HG02840 (cell line): ENCODE results near the gene NECTIN4.

ENCODE experiments used
- ATAC-seq: cut with Tn5 transposase; IDR thresholded peaks from one replicate; pipeline ENCODE4 v1.9.1; 2021; ENCODE audit warnings: mild to moderate bottlenecking, moderate library complexity, moderate number of reproducible peaks; ENCODE audit not compliant: unreplicated experiment, low FRiP score

Gene NECTIN4

GRCh38 chr1:161113915-161114314 lies 24.6 kb upstream of the NECTIN4 start:
- no peak for ATAC-seq

- ATAC-seq: no peak
Measured at GRCh38 chr1:161111527-161111926, 22.2 kb upstream of the NECTIN4 start.

GRCh38 chr1:161111117-161111516 lies 21.8 kb upstream of the NECTIN4 start:
- no peak for ATAC-seq

- no peak for ATAC-seq
Measured at GRCh38 chr1:161106431-161106830, 17.1 kb upstream of the NECTIN4 start.

GRCh38 chr1:161100556-161100955 lies 11.2 kb upstream of the NECTIN4 start:
- no peak for ATAC-seq

- no peak for ATAC-seq
Measured at GRCh38 chr1:161099090-161099802, 9.9 kb upstream of the NECTIN4 start.

GRCh38 chr1:161098210-161099068 lies 9.1 kb upstream of the NECTIN4 start, which contains the start of gene KLHDC9:
Gene KLHDC9 (plus strand): TSS chr1:161098361. CDS start chr1:161098536, 175 bp downstream.
- peak; percentile 67 for ATAC-seq

- no peak for ATAC-seq
Measured at GRCh38 chr1:161096530-161096929, 7.2 kb upstream of the NECTIN4 start.

- ATAC-seq: no peak
Measured at GRCh38 chr1:161096015-161096414, 6.7 kb upstream of the NECTIN4 start.

GRCh38 chr1:161095230-161095629 lies 5.9 kb upstream of the NECTIN4 start:
- no peak for ATAC-seq

GRCh38 chr1:161094481-161094880 lies 5.1 kb upstream of the NECTIN4 start:
- ATAC-seq: no peak

GRCh38 chr1:161092621-161093028 lies 3.3 kb upstream of the NECTIN4 start:
- no peak for ATAC-seq

GRCh38 chr1:161091796-161092507 lies 2.6 kb upstream of the NECTIN4 start:
- ATAC-seq: no peak

GRCh38 chr1:161091093-161091492 lies 1.7 kb upstream of the NECTIN4 start:
- no peak for ATAC-seq

- no peak for ATAC-seq
Measured at GRCh38 chr1:161090617-161091016, 1.3 kb upstream of the NECTIN4 start.

GRCh38 chr1:161089938-161090337 lies 580 bp upstream of the NECTIN4 start:
- no peak for ATAC-seq

- no peak for ATAC-seq
Measured at GRCh38 chr1:161088587-161089110, 709 bp downstream of the NECTIN4 start.

- no peak for ATAC-seq
Measured at GRCh38 chr1:161086457-161086856, 2.9 kb downstream of the NECTIN4 start.

GRCh38 chr1:161085165-161085564 lies 4.2 kb downstream of the NECTIN4 start:
- ATAC-seq: no peak

GRCh38 chr1:161084597-161084988 lies 4.8 kb downstream of the NECTIN4 start:
- ATAC-seq: no peak
